ENCODE measurements around the gene PIAS2. TPM values are rescaled to one million over a fixed set of nuclear protein-coding genes. Genes with fewer than 3 reads are reported as not detected.
"Not testable (repeated sequence)": the region's sequence is repeated elsewhere in the genome, so short reads cannot be mapped to it uniquely, and the experiment has no call there.

PIAS2 gene
- polyA plus RNA-seq, 3 donors: 22.7 to 26.5 (median 24.6) TPM

GRCh38 chr18:46842583-46842982 is 74.7 kb downstream of the PIAS2 start:
- no peak for DNase-seq (ENCODE audit: low read depth in 3 of 3, low spot score in 2 of 3)

- no peak for DNase-seq (ENCODE audit: low read depth in 3 of 3, low spot score in 2 of 3)
Measured at GRCh38 chr18:46833899-46834298, 83.4 kb downstream of the PIAS2 start.

GRCh38 chr18:46832849-46833248 is 84.5 kb downstream of the PIAS2 start:
- DNase-seq (ENCODE audit: low read depth in 3 of 3, low spot score in 2 of 3): no peak

GRCh38 chr18:46832422-46832821 is 84.9 kb downstream of the PIAS2 start:
- not testable (repeated sequence) for DNase-seq (ENCODE audit: low read depth in 3 of 3, low spot score in 2 of 3)

- DNase-seq (ENCODE audit: low read depth in 3 of 3, low spot score in 2 of 3): no peak
Measured at GRCh38 chr18:46831434-46831833, 85.9 kb downstream of the PIAS2 start.

GRCh38 chr18:46830633-46831032 is 86.7 kb downstream of the PIAS2 start:
- DNase-seq (ENCODE audit: low read depth in 3 of 3, low spot score in 2 of 3): no peak

GRCh38 chr18:46829947-46830346 is 87.4 kb downstream of the PIAS2 start:
- no peak for DNase-seq (ENCODE audit: low read depth in 3 of 3, low spot score in 2 of 3)

GRCh38 chr18:46829531-46829930 is 87.8 kb downstream of the PIAS2 start:
- DNase-seq (ENCODE audit: low read depth in 3 of 3, low spot score in 2 of 3): no peak

- no peak for DNase-seq (ENCODE audit: low read depth in 3 of 3, low spot score in 2 of 3)
Measured at GRCh38 chr18:46821856-46822711, 95.2 kb downstream of the PIAS2 start.

- DNase-seq (ENCODE audit: low read depth in 3 of 3, low spot score in 2 of 3): no peak
Measured at GRCh38 chr18:46820863-46821262, 96.4 kb downstream of the PIAS2 start.

- no peak for DNase-seq (ENCODE audit: low read depth in 3 of 3, low spot score in 2 of 3)
Measured at GRCh38 chr18:46815661-46816060, 101.6 kb downstream of the PIAS2 start.

- peak in 2 of 3 donors; percentile 5 to 13 for DNase-seq (ENCODE audit: low read depth in 3 of 3, low spot score in 2 of 3)
Measured at GRCh38 chr18:46814399-46814798, 102.9 kb downstream of the PIAS2 start.

GRCh38 chr18:46812311-46812710 is 105.0 kb downstream of the PIAS2 start:
- no peak for DNase-seq (ENCODE audit: low read depth in 3 of 3, low spot score in 2 of 3)

GRCh38 chr18:46810481-46811000 is 106.8 kb downstream of the PIAS2 start:
- no peak for DNase-seq (ENCODE audit: low read depth in 3 of 3, low spot score in 2 of 3)

- DNase-seq (ENCODE audit: low read depth in 3 of 3, low spot score in 2 of 3): no peak
Measured at GRCh38 chr18:46809145-46809544, 108.2 kb downstream of the PIAS2 start.

- DNase-seq (ENCODE audit: low read depth in 3 of 3, low spot score in 2 of 3): not testable (repeated sequence)
Measured at GRCh38 chr18:46795945-46796344, 121.4 kb downstream of the PIAS2 start.

GRCh38 chr18:46794607-46795006 is 122.7 kb downstream of the PIAS2 start:
- no peak for DNase-seq (ENCODE audit: low read depth in 3 of 3, low spot score in 2 of 3)

- no peak for DNase-seq (ENCODE audit: low read depth in 3 of 3, low spot score in 2 of 3)
Measured at GRCh38 chr18:46793565-46793964, 123.7 kb downstream of the PIAS2 start.

- no peak for DNase-seq (ENCODE audit: low read depth in 3 of 3, low spot score in 2 of 3)
Measured at GRCh38 chr18:46789088-46789487, 128.2 kb downstream of the PIAS2 start.

- no peak for DNase-seq (ENCODE audit: low read depth in 3 of 3, low spot score in 2 of 3)
Measured at GRCh38 chr18:46787674-46788073, 129.6 kb downstream of the PIAS2 start.

GRCh38 chr18:46772357-46772756 is 144.9 kb downstream of the PIAS2 start:
- no peak for DNase-seq (ENCODE audit: low read depth in 3 of 3, low spot score in 2 of 3)

- no peak for DNase-seq (ENCODE audit: low read depth in 3 of 3, low spot score in 2 of 3)
Measured at GRCh38 chr18:46771141-46771540, 146.2 kb downstream of the PIAS2 start.
